Pancreas (tissue), 10 donors: ENCODE measurements around the gene KCNA2. TPM values are rescaled to one million over a fixed set of nuclear protein-coding genes. Genes with fewer than 3 reads are reported as not detected.

Experiments used
- ATAC-seq, 4 donors: fragments of 200-7000 bp; cut with Tn5 transposase; one replicate each; pipeline versions ENCODE4 v1.8.0 to v1.9.1; 2020; ENCODE audit warnings: mild to moderate bottlenecking in 4 of 4, moderate library complexity in 4 of 4
- DNase-seq, 6 donors: peaks; one replicate each; pipeline ENCODE4 v3.0.0-alpha.2; 2020
- FAIRE-seq: peaks from 2 replicates; lab custom pipeline; 2012; peaks lifted over from hg19 to GRCh38; lab: Jason Lieb, UNC
- H3K27ac ChIP-seq, 4 donors: fragments of 200-600 bp; sonication (generic); 1 replicate in 3 of 4; 2 replicates in 1 of 4; pipeline versions ENCODE4 v1.5.0 to v1.8.0; 2020
- H3K27me3 ChIP-seq, 4 donors: fragments of 200-600 bp; one replicate each; pipeline ENCODE4 v1.8.0; 2021
- H3K36me3 ChIP-seq, 3 donors: fragments of 200-600 bp; sonication (generic) in 1 of 3; one replicate each; pipeline versions ENCODE4 v1.5.0 to v1.8.0; 2020 to 2021
- H3K4me1 ChIP-seq, 3 donors: fragments of 200-600 bp; one replicate each; pipeline ENCODE4 v1.8.0; 2021
- H3K4me3 ChIP-seq, 4 donors: fragments of 200-600 bp; sonication (generic) in 2 of 4; one replicate each; pipeline versions ENCODE4 v1.5.0 to v1.8.0; 2020 to 2021
- H3K9me3 ChIP-seq, 4 donors: fragments of 200-600 bp; one replicate each; pipeline ENCODE4 v1.8.0; 2021
- WGBS, 2 donors: extraction: QIAGEN DNeasy Blood & Tissue Kit; methylation state at CpG; one replicate each; pipeline ENCODE4 v1.1.7; 2013; 5-methylcytosine and 5-hydroxymethylcytosine counted together
- intact Hi-C, 3 donors: fragments of 100-400 bp; cut with DNase I; formaldehyde crosslinking; loops; one replicate each; pipeline versions ENCODE4 v1.11.1 to v1.14.2; 2022
- polyA plus RNA-seq, 2 donors: library from polyadenylated mRNA; stranded (reverse); fragments of 200-250 nt; gene quantifications; one replicate each; pipeline ENCODE4 v1.2.3, GENCODE V29; 2013
- total RNA-seq, 6 donors: library from RNA; stranded (reverse); fragmentation: NEBNext Ultra II Directional in 4 of 6; extraction: Animal tissue kit (Norgen Biotek cat#: 25700) in 4 of 6; gene quantifications; one replicate each; pipeline versions ENCODE4 v1.2.1 to v1.2.4, GENCODE V29; 2021 to 2023
- TF ChIP-seq, protein P1 (sequence below), 4 donors: fragments of 200-600 bp; sonication (generic) in 3 of 4; IDR thresholded peaks; one replicate each; pipeline versions ENCODE4 v1.5.0 to v1.8.0; 2021; ENCODE audit warnings: antibody characterized with exemption in 4 of 4
- donor health status: healthy with polysubstance abuse.
- donor health status: DM: no; HTN: no; CAD: no; lungs with moderate emphysema.
- donor health status: DM: no; HTN: no; CAD: no.
- donor health status: control.
- donor health status: control.
- donor health status: Bipolar disorder and iron deficiency.
- donor health status: DM: yes; HTN: yes; CAD: no.
- donor health status: DM: no; HTN: no; CAD: no.
- donor health status: DM: no; HTN: no; CAD: no.
- donor health status: DM: yes; HTN: yes; CAD: no.

Gene KCNA2
- total and polyA plus RNA-seq, 8 donors, result 0.21 to 1.6 (median 0.64) TPM

DNA sequence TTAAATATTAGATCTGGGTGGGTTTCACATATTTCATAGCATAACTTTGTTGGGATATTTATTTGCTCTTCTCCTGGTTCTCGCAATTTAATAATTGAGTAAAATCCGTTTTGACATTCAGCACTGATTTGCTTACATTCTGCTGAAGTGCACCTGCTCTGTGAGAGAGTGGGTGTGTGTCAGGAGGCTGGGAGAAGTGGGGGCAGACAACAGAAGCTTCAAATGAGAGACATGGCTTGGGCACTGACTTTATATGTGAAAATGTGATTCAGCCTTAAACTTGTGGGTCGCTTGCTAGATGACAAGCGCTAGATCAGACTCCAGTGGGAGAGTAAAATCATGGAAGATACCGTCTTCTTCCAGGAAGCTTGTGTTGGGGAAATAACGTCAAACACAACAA, 32.4 kb upstream of the KCNA2 start:
- WGBS, 2 donors, result 79% methylated on average over 6 of the region's 6 CpGs
- H3K4me3 ChIP-seq, result no peak overlapping the region
- H3K27ac ChIP-seq, result no peak overlapping the region
- ATAC-seq, result no peak
- H3K4me1 ChIP-seq, result peaks cover 0 to 9% (median 0%) of the 10 kb centered on the region in 3 donors
- intact Hi-C loops, result loop anchor here in 1 of 3 donors (10.0 kb wide), 1 partner anchor 126 kb away; no protein-coding TSS in a partner anchor
- no peak for FAIRE-seq
- no peaks in the 10 kb centered on the region for H3K36me3 ChIP-seq
- H3K27me3 ChIP-seq, result no peaks in the 10 kb centered on the region
- H3K9me3 ChIP-seq, result no peaks in the 10 kb centered on the region
- no peak for DNase-seq
- TF ChIP-seq, protein P1, sequence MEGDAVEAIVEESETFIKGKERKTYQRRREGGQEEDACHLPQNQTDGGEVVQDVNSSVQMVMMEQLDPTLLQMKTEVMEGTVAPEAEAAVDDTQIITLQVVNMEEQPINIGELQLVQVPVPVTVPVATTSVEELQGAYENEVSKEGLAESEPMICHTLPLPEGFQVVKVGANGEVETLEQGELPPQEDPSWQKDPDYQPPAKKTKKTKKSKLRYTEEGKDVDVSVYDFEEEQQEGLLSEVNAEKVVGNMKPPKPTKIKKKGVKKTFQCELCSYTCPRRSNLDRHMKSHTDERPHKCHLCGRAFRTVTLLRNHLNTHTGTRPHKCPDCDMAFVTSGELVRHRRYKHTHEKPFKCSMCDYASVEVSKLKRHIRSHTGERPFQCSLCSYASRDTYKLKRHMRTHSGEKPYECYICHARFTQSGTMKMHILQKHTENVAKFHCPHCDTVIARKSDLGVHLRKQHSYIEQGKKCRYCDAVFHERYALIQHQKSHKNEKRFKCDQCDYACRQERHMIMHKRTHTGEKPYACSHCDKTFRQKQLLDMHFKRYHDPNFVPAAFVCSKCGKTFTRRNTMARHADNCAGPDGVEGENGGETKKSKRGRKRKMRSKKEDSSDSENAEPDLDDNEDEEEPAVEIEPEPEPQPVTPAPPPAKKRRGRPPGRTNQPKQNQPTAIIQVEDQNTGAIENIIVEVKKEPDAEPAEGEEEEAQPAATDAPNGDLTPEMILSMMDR (IDR thresholded peaks at IDR 0.05), result no peak

GRCh38 chr1:110638058-110638457, 31.9 kb upstream of the KCNA2 start:
- DNase-seq, result no peak
- no peaks in the 10 kb centered on the region for H3K9me3 ChIP-seq
- no peak overlapping the region for H3K27ac ChIP-seq
- no peak for ATAC-seq
- no peak overlapping the region for H3K4me3 ChIP-seq
- intact Hi-C loops, result loop anchor here in 1 of 3 donors (10.0 kb wide), 1 partner anchor 127 kb away; no protein-coding TSS in a partner anchor
- peaks cover 0 to 9% (median 0%) of the 10 kb centered on the region in 3 donors for H3K4me1 ChIP-seq
- TF ChIP-seq, protein P1 (IDR thresholded peaks at IDR 0.05), result no peak
- WGBS, 2 donors, result 71 to 78% methylated on average over 2 of the region's 2 CpGs
- no peaks in the 10 kb centered on the region for H3K36me3 ChIP-seq
- no peaks in the 10 kb centered on the region for H3K27me3 ChIP-seq
- no peak for FAIRE-seq

- WGBS, 2 donors, result 63 to 65% methylated on average over 3 of the region's 3 CpGs
- ATAC-seq, result no peak
- no peak overlapping the region for H3K27ac ChIP-seq
Observed at GRCh38 chr1:110637475-110637874, 31.3 kb upstream of the KCNA2 start.

GRCh38 chr1:110636149-110636935, 30.2 kb upstream of the KCNA2 start:
- WGBS, 2 donors, result 84 to 90% methylated on average over 4 of the region's 4 CpGs
- FAIRE-seq (no peak), ATAC-seq (no peak), DNase-seq (no peak)
- Histone ChIP-seq H3K4me3 (no peak overlapping the region), H3K27me3 (no peaks in the 10 kb centered on the region), H3K4me1 (peaks cover 0 to 9% (median 0%) of the 10 kb centered on the region in 3 donors), H3K36me3 (no peaks in the 10 kb centered on the region), H3K27ac (no peak overlapping the region), H3K9me3 (no peaks in the 10 kb centered on the region)
- intact Hi-C loops, result loop anchor here in 1 of 3 donors (10.0 kb wide), 1 partner anchor 128 kb away; no protein-coding TSS in a partner anchor
- TF ChIP-seq, protein P1 (IDR thresholded peaks at IDR 0.05), result no peak

More at GRCh38 chr1:110637475-110637874, 31.3 kb upstream of the KCNA2 start:
- DNase-seq, result no peak
- Histone ChIP-seq H3K27me3 (no peaks in the 10 kb centered on the region), H3K36me3 (no peaks in the 10 kb centered on the region), H3K4me3 (no peak overlapping the region), H3K9me3 (no peaks in the 10 kb centered on the region), H3K4me1 (peaks cover 0 to 9% (median 0%) of the 10 kb centered on the region in 3 donors)
- TF ChIP-seq, protein P1 (IDR thresholded peaks at IDR 0.05), result no peak
- no peak for FAIRE-seq
- intact Hi-C loops, result loop anchor here in 1 of 3 donors (10.0 kb wide), 1 partner anchor 127 kb away; no protein-coding TSS in a partner anchor
